DOHH2 (cell line): ENCODE data around the gene CCDC74B.

ENCODE experiments used
- CTCF ChIP-seq: fragments of 200-600 bp; sonication (generic); IDR thresholded peaks from one replicate; pipeline ENCODE4 v1.5.1; 2014; ENCODE audit warnings: antibody characterized with exemption, mild to moderate bottlenecking, low read depth, low read length; ENCODE audit not compliant: poor library complexity, severe bottlenecking
- EZH2phosphoT487 ChIP-seq: fragments of 200-600 bp; sonication (generic); IDR thresholded peaks from 2 replicates; pipeline ENCODE4 v1.6.1; 2017; ENCODE audit warnings: borderline replicate concordance, mild to moderate bottlenecking, antibody characterized with exemption, low read length, moderate library complexity, mixed read lengths

GRCh38 chr2:130186391-130186790 lies 41.5 kb upstream of the CCDC74B start:
- TF ChIP-seq CTCF (no peak), EZH2phosphoT487 (no peak)
